Fibroblast of peridontal ligament (primary cell): ENCODE data around the gene CCNJ.
A peak's percentile ranks its signal among the peaks of the same experiment; 100 is the strongest.

ENCODE experiments used
- DNase-seq: peaks from one replicate; pipeline ENCODE4 v3.0.0-alpha.2; 2010; ENCODE audit errors: extremely low read depth

Gene CCNJ

DNA sequence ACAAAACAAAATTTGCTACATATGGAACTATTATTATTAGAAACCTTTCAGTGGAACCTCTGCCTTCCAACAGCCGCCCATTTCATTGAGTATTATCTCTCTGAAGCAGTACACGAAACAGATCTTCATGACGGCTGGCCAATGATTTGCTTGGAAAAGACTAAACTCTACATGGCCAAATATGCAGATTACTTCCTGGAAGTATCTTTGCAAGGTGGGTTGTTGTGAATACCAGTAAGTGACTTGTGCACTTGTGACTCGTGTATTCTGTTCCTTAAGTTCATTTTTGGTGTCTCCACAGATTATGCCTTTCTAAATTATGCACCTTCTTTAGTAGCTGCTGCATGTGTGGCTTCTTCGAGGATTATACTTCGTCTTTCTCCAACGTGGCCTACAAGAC, 13.4 kb downstream of the CCNJ start:
- DNase-seq = no peak

- no peak for DNase-seq
Measured at GRCh38 chr10:96061232-96061631, 17.8 kb downstream of the CCNJ start.

GRCh38 chr10:96072674-96073073, 29.3 kb downstream of the CCNJ start:
- DNase-seq = no peak

- peak; percentile 72 for DNase-seq
Measured at GRCh38 chr10:96073722-96074121, 30.3 kb downstream of the CCNJ start.

- DNase-seq = no peak
Measured at GRCh38 chr10:96074776-96075175, 31.4 kb downstream of the CCNJ start.

DNA sequence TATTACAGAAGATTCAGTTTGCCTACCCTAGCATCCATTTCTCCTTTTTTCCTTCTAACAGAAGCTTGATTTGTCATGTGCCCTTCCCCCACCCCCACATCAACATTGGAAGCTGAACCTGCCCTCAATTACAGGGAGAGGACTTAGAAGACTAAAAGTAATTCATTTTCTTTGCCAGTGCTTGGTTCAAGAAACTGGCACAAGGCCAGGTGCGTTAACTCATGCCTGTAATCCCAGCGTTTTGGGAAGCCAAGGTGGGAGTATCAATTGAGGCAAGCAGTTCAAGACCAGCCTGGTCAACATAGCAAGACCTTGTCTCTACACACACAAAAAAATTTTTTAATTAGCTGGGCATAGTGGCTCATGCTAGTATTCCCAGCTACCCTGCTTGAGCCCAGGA, 32.6 kb downstream of the CCNJ start:
- DNase-seq = no peak

GRCh38 chr10:96077156-96077555, 33.8 kb downstream of the CCNJ start:
- no peak for DNase-seq

DNA sequence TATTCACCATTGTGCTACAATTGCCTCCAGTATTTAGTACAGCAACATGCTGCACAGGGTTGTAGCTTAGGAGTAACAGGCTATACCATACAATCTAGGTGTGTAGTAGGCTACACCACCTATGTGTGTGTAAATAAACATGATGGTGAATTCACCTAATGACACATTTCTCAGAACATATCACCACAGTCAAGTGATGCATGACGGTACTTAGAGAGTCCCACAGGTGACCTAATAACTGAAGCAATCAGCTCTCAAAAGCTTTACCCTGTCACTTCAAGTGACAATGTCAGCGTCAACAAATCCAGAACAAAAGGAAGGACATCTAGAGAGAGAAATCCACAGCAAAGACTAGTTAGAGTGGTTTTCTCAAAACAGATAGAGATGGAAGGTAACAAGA, 38.8 kb downstream of the CCNJ start:
- no peak for DNase-seq

DNA sequence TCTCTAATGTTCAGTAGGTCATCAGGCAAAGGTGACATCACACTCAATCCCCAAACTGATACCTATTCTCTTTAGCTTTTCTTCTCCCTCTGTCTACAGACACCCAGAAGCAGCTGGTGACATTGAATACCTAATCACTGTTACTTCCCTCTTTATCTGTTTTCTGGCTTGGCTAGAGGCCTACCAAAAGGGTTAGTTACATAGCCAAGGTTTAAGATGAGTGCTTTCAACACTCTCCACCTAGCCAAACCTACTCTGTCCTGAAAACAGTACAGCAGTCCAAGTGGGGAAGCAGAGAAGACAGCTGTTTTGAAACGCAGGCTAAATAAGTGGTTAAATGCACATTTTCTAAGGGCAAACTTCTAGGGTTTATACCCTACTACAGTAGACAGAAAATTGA, 39.4 kb downstream of the CCNJ start:
- no peak for DNase-seq

- DNase-seq = no peak
Measured at GRCh38 chr10:96089116-96089515, 45.7 kb downstream of the CCNJ start.

DNA sequence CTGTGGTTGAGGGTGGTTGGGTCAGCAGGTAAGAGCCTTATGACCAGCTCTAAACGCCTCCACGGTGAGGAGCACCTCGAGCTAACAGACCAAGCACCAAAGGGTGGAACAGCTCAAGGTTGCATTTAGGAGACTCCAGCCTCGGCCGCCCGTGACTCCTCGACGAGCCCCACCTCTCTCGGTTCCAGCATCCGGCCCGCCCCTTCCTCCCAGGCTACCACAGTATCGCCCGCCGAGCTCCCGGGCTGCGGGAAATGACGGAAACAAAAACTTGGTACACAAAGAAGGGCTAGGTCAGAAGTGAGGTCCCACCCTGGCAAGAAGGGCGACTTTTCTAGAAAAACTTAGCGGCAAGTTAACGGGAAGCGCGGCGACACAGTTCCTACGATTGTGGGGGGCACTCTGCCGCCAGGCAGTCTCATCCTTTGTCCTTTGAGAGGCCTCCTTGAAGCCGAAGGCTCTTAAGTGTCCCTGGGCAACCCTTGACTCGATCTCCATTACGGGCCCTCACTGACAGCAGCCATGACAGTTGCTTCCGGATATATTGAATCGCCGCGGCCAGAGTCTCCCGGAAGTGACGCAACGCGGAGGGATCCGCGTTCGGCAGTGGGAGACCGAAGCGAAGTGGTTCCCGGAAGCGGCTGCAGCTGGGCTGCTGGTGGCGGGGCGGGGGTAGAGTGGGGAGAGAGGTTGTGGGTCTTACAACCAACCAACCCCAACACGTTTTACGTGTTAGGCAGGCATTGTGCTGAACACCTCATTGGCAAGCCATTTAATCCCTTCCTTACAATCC, 46.5 kb downstream of the CCNJ start:
- peak; percentile 94 for DNase-seq

GRCh38 chr10:96090463-96090800, 47.0 kb downstream of the CCNJ start:
- no peak for DNase-seq

DNA sequence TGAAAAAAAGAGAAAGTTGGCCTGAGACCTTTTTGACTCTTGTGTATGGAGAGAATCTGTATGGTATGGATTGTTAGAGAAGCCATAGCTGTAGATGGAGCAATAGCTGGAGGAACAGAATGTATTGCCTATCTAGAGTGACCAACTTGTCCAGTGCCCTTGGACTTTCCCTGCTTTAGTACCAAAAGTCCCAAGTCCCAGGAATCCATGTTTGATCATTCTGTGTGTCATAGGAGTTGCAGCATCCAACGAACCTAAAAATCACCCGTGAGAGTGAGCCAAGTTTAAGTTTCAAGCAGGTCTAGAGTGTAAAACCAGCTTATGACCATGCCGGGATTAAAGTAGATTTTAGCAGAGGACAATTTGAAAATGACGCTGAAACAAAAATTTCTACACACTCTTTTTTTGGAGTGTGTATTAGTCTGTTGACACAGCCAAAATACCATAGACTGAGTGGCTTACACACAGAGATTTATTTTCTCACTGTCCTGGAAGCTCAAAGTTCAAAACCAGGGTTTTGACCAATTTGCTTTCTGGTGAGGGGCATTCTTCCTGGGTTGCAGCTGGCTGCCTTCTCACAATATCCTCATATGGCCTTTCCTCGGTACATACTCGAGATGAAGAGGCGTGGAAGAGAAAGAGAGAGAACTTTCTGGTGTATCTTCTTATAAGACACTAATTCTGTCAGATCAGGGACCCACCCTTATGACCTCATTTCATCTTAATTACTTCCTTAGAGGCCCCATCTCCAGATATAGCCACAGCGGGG, 49.8 kb downstream of the CCNJ start:
- no peak for DNase-seq

- DNase-seq = no peak
Measured at GRCh38 chr10:96093948-96094347, 50.6 kb downstream of the CCNJ start.

GRCh38 chr10:96096958-96097357, 53.6 kb downstream of the CCNJ start:
- no peak for DNase-seq

DNA sequence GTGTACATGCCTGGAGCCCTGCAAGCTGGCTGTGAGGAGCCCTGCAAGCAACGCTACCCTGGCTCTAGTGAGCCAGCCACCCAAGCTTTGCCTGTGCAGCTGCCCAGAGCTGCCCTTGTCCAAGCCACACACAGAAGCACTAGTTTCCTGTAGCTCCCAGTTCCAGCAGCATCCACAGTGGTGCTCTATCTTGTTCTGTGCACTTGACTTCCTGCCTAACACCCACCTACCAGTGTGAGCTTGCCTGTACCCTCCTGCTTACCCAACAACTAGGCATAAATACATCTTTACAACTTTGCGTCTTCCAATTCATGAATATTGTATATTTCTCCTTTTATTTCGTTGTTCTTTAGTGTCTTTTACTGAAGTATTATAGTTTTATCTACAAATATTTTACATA, 54.5 kb downstream of the CCNJ start:
- no peak for DNase-seq

DNA sequence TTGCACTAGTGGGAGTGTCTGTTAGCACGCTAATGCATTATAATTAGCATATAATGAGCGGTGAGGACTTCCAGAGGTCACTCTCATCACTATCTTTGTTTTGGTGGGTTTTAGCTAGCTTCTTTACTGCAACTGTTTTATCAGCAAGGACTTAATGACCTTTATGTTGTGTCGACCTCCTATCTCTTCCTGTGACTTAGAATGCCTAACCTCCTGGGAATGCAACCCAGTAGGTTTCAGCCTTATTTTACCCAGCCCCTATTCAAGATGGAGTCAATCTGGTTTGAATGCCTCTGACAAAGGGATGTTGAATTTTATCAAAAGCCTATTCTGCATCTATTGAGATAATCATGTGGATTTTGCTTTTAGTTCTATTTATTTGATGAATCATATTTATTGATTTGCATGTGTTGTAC, 64.2 kb downstream of the CCNJ start:
- DNase-seq = no peak
